WI38 (cell line): ENCODE measurements around the gene MRC2.

Source experiments
- H3K4me3 ChIP-seq: 2 replicates; pipeline ENCODE4 v1.5.1; 2011; ENCODE audit warnings: low read depth, mild to moderate bottlenecking, control low read depth, low read length
- CTCF ChIP-seq: IDR thresholded peaks from 2 replicates; pipeline ENCODE4 v1.5.1; 2012; ENCODE audit warnings: low read depth, mild to moderate bottlenecking, control low read depth, low read length

MRC2 gene

DNA sequence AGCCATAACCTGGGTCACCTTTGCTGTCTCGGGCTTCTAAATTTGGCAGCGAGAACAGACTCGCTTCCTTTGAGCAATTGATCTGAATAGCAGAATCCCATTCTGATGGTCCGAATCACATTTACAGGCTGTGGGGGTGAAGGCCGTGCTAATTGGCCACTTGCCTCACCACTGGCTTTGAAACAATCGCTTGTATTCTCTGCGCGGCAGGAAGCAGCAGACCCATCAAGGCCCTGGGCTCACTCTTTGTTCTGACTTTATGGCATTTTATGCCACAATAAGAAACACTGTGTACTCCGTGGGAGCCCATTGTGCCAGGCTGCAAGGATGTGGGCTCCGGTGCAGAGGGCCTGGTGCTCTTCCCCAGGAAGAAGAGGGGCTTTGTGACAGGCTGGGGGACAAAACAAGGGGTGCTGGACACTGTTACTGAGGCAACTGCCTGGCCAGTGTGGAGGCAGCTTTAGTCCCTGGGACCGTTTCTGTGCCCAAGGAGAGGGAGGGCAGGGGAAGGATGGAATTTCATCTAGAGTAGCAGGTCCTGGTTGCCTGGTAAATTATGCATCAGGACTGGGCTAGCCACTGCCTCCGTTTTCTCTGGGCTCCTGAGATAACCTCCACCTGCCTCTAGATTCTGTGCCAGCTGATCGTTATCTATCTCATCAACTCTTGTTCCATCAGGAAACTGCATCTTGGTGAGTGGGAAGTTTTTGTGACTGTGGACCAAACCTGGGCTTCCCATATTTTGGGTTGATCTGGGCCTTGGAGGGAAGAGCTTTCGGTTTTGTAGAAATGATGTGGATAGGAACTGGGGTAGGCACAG, 78.5 kb downstream of the MRC2 start:
- peak overlapping the region; percentile 66; the same call in 1 of the 2 replicates for H3K4me3 ChIP-seq
- TF ChIP-seq CTCF: no peak

- no peak for TF ChIP-seq CTCF
- no peak overlapping the region for H3K4me3 ChIP-seq
Measured at GRCh38 chr17:62706598-62707424, 79.3 kb downstream of the MRC2 start.

DNA sequence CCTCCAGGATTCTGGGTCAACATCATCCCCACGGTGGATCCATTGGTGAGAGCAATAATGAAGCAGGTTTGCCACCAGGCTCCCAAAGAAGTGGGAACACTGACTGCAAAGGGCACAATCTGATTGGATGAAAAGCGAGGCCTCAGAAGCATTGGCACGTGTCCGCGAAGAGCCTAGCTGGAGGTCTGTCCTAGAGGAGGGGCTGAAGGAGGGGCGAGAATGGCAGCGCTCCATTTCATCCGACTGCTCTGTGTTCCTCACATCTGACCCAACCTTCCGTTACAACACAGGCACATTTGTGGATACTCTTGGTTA, 79.9 kb downstream of the MRC2 start:
- no peak for TF ChIP-seq CTCF
- no peak overlapping the region for H3K4me3 ChIP-seq

GRCh38 chr17:62708587-62708986, 81.1 kb downstream of the MRC2 start:
- no peak for TF ChIP-seq CTCF
- no peak overlapping the region for H3K4me3 ChIP-seq

- TF ChIP-seq CTCF: no peak
- H3K4me3 ChIP-seq: no peak overlapping the region
Measured at GRCh38 chr17:62712171-62712581, 84.7 kb downstream of the MRC2 start.

DNA sequence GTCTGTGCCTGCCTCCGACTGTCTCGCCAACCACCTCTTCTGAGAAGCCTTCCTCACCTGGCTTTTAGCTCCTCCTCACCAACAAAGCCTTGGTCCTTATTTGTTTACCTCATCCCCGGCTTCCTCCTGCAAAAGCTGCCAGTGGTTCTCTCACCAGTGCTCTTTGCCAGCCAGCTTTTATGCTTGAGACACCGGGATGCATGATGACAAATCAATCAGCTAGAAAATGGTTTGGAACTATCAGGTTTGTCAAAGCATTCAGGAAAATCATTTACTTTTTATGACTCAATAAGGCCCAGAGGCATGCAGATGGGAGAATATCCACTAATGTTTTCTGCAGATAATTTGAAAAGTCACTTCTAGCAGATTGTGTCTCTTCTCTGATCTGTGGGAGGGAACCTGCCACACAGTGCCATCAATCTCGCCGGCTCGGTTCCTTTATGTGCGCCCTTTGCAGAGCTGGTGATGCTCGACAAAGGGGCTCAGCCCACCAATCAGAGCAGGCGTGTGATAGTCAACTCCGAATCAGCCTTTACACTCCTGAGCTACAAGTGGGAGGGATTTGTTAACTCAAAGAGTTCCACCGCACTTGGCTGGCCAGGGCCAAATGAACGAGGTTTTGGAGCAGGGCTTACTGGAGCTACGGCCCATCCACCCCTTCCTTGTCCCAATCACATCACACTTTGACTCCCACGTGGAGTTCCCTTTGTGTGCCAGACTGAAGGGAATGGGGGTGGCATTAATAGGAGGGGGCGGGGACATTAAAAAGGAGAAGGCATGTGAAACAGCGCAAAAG, 85.8 kb downstream of the MRC2 start:
- TF ChIP-seq CTCF: no peak
- no peak overlapping the region for H3K4me3 ChIP-seq
